ENCODE results near the gene S1PR1.

DNA sequence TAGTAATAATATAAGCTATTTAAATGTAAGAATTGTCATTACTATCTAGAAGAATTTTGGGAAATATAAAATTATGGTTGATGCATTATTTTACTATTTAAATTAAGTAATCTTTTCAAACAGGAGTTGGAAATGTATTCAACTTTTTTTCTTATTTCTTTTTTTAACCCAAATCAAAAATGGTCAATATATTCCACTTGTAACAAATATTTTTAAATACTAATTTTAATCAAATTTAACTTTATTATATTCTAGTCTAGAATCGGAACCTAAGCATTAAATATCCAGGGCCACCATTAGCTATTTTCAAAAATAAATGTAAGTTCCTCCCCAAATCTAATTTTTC, 37.2 kb upstream of the S1PR1 start:
- TF ChIP-seq, protein P1, sequence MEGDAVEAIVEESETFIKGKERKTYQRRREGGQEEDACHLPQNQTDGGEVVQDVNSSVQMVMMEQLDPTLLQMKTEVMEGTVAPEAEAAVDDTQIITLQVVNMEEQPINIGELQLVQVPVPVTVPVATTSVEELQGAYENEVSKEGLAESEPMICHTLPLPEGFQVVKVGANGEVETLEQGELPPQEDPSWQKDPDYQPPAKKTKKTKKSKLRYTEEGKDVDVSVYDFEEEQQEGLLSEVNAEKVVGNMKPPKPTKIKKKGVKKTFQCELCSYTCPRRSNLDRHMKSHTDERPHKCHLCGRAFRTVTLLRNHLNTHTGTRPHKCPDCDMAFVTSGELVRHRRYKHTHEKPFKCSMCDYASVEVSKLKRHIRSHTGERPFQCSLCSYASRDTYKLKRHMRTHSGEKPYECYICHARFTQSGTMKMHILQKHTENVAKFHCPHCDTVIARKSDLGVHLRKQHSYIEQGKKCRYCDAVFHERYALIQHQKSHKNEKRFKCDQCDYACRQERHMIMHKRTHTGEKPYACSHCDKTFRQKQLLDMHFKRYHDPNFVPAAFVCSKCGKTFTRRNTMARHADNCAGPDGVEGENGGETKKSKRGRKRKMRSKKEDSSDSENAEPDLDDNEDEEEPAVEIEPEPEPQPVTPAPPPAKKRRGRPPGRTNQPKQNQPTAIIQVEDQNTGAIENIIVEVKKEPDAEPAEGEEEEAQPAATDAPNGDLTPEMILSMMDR (conservative IDR thresholded peaks at IDR 0.05; ENCODE audit: low read depth, low read length) = no peak
- TF ChIP-seq EZH2 (IDR thresholded peaks at IDR 0.05; ENCODE audit: borderline replicate concordance, low read depth, low read length, poor library complexity, severe bottlenecking) = no peak

Measured in A673 (cell line).